Calu3 (cell line): ENCODE measurements around the gene PKD2L2. TPM values are rescaled to one million over a fixed set of nuclear protein-coding genes. Genes with fewer than 3 reads are reported as not detected.

ENCODE experiments used
- BruUV-seq: library from RNA; stranded (reverse); fragments of 400-500 nt; replicated peaks from 2 replicates; lab custom pipeline; 2021; lab: Mats Ljungman, UMichigan
- CTCF ChIA-PET: fragments of 300-600 bp; sonication (Branson Sonifier 250); formaldehyde crosslinking; loops from one replicate; lab custom pipeline; 2022; ENCODE audit warnings: antibody characterized with exemption; lab: Charles Lee
- DNase-seq: peaks from one replicate; pipeline ENCODE4 v3.0.0; 2022
- H3K27ac Mint-ChIP-seq: one replicate; pipeline ENCODE4 v1.8.0; 2022; ENCODE audit warnings: mixed read lengths; ENCODE audit not compliant: unreplicated experiment
- H3K27me3 Mint-ChIP-seq: one replicate; pipeline ENCODE4 v1.8.0; 2022; ENCODE audit warnings: mixed read lengths; ENCODE audit not compliant: unreplicated experiment
- H3K36me3 Mint-ChIP-seq: one replicate; pipeline ENCODE4 v1.8.0; 2022; ENCODE audit warnings: mild to moderate bottlenecking, moderate library complexity, mixed read lengths; ENCODE audit not compliant: insufficient read depth, unreplicated experiment
- H3K4me1 Mint-ChIP-seq: one replicate; pipeline ENCODE4 v1.8.0; 2022; ENCODE audit warnings: mild to moderate bottlenecking, low read depth, mixed read lengths; ENCODE audit not compliant: unreplicated experiment
- H3K4me3 Mint-ChIP-seq: one replicate; pipeline ENCODE4 v1.8.0; 2022; ENCODE audit warnings: mild to moderate bottlenecking, low read depth, moderate library complexity, mixed read lengths; ENCODE audit not compliant: unreplicated experiment
- H3K9me3 Mint-ChIP-seq: one replicate; pipeline ENCODE4 v1.8.0; 2022; ENCODE audit warnings: low read depth, mixed read lengths; ENCODE audit not compliant: unreplicated experiment
- intact Hi-C: fragments of 100-400 bp; cut with micrococcal nuclease; formaldehyde crosslinking; loops from one replicate; pipeline ENCODE4 v1.10.0; 2022; ENCODE audit not compliant: unreplicated experiment
- total RNA-seq: library from RNA; stranded (reverse); gene quantifications from 2 replicates; pipeline ENCODE4 v1.2.3, GENCODE V29; 2022
- TF ChIP-seq, protein P1 (sequence below): fragments of 200-600 bp; IDR thresholded peaks from one replicate; pipeline ENCODE4 v1.8.0; 2022; ENCODE audit warnings: antibody characterized with exemption; ENCODE audit not compliant: unreplicated experiment

Gene PKD2L2
- total RNA-seq, 1 experiment from 2014 or later, result not detected

DNA sequence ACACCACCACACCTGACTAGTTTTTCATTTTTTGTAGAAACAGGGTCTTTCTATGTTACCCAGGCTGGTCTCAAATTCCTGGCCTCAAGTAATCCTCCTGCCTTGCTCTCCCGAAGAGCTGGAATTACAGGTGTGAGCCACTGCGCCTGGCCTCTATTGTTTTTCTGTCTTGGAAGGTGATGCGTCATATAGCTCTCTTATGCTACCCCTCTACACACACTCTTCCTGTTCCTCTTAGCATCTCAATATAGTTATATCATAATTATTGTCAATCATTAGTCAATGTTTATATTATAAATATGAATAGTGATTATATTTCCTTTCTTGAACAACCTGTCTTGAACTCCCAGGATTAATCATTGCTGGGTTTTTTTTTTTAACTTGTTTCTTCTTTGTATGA lies 7.3 kb downstream of the PKD2L2 start:
- no peak overlapping the region for H3K4me3 Mint-ChIP-seq
- BruUV-seq, result no TSS peak
- no peaks in the 10 kb centered on the region for H3K9me3 Mint-ChIP-seq
- peaks cover 30% of the 10 kb centered on the region for H3K4me1 Mint-ChIP-seq
- CTCF ChIA-PET, result interaction anchor here (0.6 to 1.0 kb wide), 6 partner anchors 14 to 385 kb away, joined by 3 to 5 read pairs (median 4); no protein-coding TSS in a partner anchor
- H3K27ac Mint-ChIP-seq, result peak overlapping the region; percentile 34
- no peaks in the 10 kb centered on the region for H3K27me3 Mint-ChIP-seq
- DNase-seq, result peak; percentile 45
- TF ChIP-seq, protein P1, sequence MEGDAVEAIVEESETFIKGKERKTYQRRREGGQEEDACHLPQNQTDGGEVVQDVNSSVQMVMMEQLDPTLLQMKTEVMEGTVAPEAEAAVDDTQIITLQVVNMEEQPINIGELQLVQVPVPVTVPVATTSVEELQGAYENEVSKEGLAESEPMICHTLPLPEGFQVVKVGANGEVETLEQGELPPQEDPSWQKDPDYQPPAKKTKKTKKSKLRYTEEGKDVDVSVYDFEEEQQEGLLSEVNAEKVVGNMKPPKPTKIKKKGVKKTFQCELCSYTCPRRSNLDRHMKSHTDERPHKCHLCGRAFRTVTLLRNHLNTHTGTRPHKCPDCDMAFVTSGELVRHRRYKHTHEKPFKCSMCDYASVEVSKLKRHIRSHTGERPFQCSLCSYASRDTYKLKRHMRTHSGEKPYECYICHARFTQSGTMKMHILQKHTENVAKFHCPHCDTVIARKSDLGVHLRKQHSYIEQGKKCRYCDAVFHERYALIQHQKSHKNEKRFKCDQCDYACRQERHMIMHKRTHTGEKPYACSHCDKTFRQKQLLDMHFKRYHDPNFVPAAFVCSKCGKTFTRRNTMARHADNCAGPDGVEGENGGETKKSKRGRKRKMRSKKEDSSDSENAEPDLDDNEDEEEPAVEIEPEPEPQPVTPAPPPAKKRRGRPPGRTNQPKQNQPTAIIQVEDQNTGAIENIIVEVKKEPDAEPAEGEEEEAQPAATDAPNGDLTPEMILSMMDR, result no peak
- intact Hi-C loops, result no loop called here
- no peaks in the 10 kb centered on the region for H3K36me3 Mint-ChIP-seq

DNA sequence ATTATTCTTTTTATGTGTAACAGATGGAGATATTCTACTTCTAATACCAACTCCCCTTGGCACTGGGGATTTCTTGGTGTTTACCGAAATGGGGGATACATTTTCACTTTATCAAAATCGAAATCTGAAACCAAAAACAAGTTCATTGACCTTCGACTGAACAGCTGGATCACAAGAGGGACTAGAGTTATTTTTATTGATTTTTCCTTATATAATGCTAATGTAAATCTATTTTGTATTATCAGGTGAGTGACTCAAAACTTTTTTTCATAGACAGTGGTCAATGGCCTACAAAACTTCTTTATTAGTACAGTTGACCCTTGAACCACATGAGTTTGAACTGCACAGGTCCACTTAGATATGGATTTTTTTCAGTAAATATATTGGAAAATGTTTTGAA lies 10.2 kb downstream of the PKD2L2 start:
- Mint-ChIP-seq H3K9me3 (no peaks in the 10 kb centered on the region), H3K4me1 (peaks cover 22% of the 10 kb centered on the region), H3K36me3 (no peaks in the 10 kb centered on the region), H3K4me3 (no peak overlapping the region), H3K27me3 (no peaks in the 10 kb centered on the region), H3K27ac (no peak overlapping the region)
- intact Hi-C loops, result no loop called here
- no peak for DNase-seq
- CTCF ChIA-PET, result no interaction called here
- TF ChIP-seq, protein P1, result no peak
- BruUV-seq, result no TSS peak

DNA sequence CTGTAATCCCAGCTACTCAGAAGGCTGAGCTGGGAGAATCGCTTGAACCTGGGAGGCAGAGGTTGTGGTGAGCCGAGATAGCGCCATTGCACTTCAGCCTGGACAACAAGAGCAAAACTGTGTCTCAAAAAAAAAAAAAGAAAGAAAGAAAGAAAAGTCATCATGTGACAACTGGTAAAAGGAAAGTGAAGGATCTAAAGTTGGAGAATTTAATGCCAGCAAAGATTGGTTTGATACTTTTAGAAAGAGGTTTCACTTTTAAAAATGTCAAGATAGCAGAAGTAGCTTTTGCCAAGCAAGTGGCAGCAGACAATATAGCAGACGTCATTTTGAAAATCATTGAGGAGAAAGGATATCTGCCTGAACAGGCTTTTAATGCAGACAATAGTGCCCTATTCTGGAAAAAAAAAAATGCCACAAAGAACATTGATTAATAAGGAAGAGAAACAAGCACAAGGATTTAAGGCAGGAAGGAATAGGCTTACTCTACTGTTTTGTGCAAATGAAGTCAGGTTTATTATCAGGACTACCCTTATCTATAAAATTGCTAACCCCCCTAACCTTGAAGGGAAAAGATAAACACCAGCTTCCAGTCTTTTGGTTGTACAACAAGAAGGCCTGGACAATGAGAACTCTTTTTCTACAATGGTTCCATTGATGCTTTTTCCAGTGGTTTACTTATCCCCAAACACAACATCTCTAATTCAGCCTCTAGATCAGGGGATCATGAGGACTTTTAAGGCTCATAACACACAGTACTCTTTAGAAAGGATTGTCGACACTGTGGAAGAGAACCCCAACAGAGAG lies 12.0 kb downstream of the PKD2L2 start:
- no peaks in the 10 kb centered on the region for H3K27me3 Mint-ChIP-seq
- intact Hi-C loops, result no loop called here
- no peak overlapping the region for H3K27ac Mint-ChIP-seq
- DNase-seq, result no peak
- TF ChIP-seq, protein P1, result no peak
- CTCF ChIA-PET, result no interaction called here
- H3K4me3 Mint-ChIP-seq, result peak overlapping the region; percentile 28
- H3K36me3 Mint-ChIP-seq, result no peaks in the 10 kb centered on the region
- H3K4me1 Mint-ChIP-seq, result peaks cover 18% of the 10 kb centered on the region
- BruUV-seq, result no TSS peak
- H3K9me3 Mint-ChIP-seq, result no peaks in the 10 kb centered on the region

DNA sequence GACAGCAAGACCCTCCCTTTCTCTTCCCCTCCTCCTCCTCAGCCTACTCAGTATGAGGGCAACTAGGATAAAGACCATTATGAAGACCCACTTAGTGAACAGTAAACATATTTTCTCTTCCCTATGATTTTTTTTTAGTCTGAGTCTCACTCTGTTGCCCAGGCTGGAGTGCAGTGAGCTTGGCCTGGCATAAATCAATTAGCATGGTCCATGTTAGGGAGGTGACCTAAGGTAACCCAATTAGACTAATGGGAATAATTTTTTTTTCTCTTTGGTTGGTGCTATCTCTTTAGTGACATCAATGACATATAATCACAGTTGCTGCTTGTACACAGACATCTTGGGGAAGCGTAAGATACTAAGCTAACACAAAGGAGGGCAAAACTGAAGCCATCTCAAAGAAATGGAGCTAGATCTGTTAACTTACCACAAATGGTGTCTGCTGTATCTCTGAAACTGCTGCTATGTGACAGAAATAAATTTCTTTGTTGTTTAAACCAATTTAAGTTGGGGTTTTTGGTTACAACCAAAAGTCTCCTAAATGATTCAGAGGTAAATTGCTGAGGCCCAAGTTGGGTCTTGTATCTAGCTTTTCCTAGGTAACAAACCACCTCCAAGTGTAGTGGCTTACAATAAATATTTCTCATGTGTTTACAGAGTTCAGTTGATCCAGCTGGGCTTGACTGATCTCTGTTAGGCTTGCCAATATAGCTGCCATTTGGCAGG lies 13.3 kb downstream of the PKD2L2 start:
- no peaks in the 10 kb centered on the region for H3K9me3 Mint-ChIP-seq
- TF ChIP-seq, protein P1, result no peak
- no TSS peak for BruUV-seq

More for the DNA sequence above, 13.3 kb downstream of the PKD2L2 start:
- CTCF ChIA-PET, result interaction anchor here (0.7 to 1.3 kb wide), 3 partner anchors 9 to 45 kb away, joined by 3 to 4 read pairs (median 3); no protein-coding TSS in a partner anchor
- Mint-ChIP-seq H3K27me3 (no peaks in the 10 kb centered on the region), H3K27ac (no peak overlapping the region), H3K4me1 (peaks cover 11% of the 10 kb centered on the region), H3K36me3 (no peaks in the 10 kb centered on the region), H3K4me3 (no peak overlapping the region)
- no peak for DNase-seq
- intact Hi-C loops, result no loop called here
